Measurements from ENCODE around the gene MAPK9.
"Not testable (repeated sequence)": the region's sequence is repeated elsewhere in the genome, so short reads cannot be mapped to it uniquely, and the experiment has no call there.

Gene MAPK9

DNA sequence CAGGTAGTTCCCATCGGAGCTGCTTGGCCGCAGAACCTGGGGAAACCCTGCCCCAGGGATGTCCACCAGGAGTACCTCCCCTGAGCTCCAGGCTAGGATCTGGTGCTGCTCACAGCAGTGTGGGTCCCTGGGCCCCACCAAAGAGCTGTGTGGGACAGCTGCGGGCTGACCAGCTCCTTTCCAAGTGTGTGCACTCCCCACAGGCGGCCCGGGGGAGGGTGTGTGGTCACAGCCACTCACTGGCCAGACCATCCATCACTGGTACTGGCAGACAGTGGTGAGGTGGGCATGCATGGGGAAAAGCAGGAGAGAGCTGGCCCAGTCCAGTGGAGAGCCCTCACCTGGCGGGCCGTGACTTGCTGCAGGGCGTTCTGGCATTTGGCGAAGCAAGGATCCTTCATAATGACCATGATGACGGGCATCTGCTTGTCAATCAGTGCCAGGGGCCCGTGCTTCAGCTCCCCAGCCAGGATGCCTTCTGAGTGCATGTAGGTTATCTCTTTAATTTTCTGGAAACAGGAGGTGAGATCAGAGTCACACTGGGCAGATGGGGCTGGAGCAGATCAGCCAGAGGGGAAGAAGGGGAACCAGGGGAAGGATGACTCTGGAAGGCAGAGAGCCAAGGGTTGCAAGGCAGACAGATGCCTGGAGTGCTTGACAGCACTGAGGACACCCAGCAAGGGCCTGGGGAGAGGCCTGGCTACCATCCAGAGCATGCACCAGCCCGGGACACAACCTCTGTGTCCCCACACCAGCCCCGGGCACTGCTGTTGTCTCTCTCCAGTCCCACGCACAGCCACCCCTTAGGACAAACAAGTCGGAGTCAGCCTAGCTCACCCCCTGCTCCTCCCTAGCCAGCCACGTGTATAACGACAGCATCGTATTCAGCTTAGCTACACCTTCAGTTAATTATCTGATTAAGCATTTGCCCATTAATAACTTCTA, 12.8 kb upstream of the MAPK9 start:
- Histone ChIP-seq H3K9me3 (ENCODE audit: control insufficient read depth, insufficient read depth, low read depth, low read length) (no peaks in the 10 kb centered on the region), H3K36me3 (ENCODE audit: control insufficient read depth, insufficient read depth, low read length) (peaks cover 84% of the 10 kb centered on the region), H3K4me3 (ENCODE audit: low read depth, low read length) (no peak overlapping the region), H3K27ac (ENCODE audit: low read depth, low read length) (no peak overlapping the region), H3K9ac (ENCODE audit: low read length) (no peak overlapping the region), H3K27me3 (ENCODE audit: control insufficient read depth, insufficient read depth, low read length) (no peaks in the 10 kb centered on the region), H3K4me1 (ENCODE audit: control insufficient read depth, insufficient read depth, low read length) (no peaks in the 10 kb centered on the region)

DNA sequence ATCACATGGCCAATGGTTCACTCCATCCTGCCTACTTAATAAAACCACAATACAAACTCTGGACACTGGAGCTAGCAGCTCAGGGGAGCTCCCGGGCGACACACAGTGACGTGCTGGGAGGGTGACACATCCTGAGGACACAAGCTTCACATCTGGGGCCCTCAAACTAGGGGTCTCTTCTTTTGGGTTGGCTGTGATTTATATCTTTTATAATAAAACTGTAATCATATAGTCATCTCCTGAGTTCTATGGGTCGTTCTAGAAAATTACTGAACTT, 12.1 kb upstream of the MAPK9 start:
- peaks cover 78% of the 10 kb centered on the region for H3K36me3 ChIP-seq (ENCODE audit: control insufficient read depth, insufficient read depth, low read length)
- no peaks in the 10 kb centered on the region for H3K4me1 ChIP-seq (ENCODE audit: control insufficient read depth, insufficient read depth, low read length)
- H3K9ac ChIP-seq (ENCODE audit: low read length): no peak overlapping the region
- H3K4me3 ChIP-seq (ENCODE audit: low read depth, low read length): no peak overlapping the region
- H3K27ac ChIP-seq (ENCODE audit: low read depth, low read length): no peak overlapping the region
- no peaks in the 10 kb centered on the region for H3K9me3 ChIP-seq (ENCODE audit: control insufficient read depth, insufficient read depth, low read depth, low read length)
- no peaks in the 10 kb centered on the region for H3K27me3 ChIP-seq (ENCODE audit: control insufficient read depth, insufficient read depth, low read length)

DNA sequence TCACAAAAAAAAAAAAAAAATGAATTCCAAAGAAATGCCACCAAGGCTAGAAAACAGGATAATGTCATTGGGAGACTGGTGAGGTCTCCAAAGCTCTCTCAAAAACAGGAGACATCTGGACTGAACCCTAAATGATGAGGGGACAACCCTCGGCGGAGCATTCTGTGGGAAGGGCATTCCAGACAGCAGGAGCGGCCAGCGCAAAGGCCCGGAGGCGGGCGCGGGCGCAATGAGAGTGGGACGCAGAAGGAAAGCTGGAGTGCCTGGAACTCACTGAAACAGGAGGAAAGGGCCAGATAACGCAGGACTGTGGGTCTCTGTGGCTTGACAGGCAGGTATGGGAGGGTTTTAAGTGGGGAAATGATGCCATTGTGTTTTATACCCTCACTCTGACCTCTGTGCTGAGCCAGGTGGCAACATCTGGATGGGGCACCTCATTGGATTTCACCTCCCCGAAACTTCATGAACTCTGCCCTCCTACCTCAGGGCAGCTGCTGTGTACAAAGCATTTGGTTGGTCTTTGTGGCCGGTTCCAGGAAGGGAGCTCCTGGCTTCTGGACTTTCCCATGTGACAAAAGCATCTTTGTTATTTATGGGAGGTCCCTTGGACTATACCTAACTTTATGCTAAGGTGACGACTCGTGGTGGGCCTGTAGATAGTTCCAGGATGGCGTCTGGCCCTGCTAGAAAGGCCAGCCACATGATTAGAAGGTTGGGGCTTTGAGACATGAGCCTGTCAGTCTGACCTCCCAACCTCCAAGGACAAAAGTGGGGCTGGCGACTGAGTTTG, 11.5 kb upstream of the MAPK9 start:
- no peak overlapping the region for H3K9ac ChIP-seq (ENCODE audit: low read length)
- no peak overlapping the region for H3K27ac ChIP-seq (ENCODE audit: low read depth, low read length)
- no peaks in the 10 kb centered on the region for H3K9me3 ChIP-seq (ENCODE audit: control insufficient read depth, insufficient read depth, low read depth, low read length)
- H3K27me3 ChIP-seq (ENCODE audit: control insufficient read depth, insufficient read depth, low read length): no peaks in the 10 kb centered on the region
- H3K36me3 ChIP-seq (ENCODE audit: control insufficient read depth, insufficient read depth, low read length): peaks cover 75% of the 10 kb centered on the region
- no peak overlapping the region for H3K4me3 ChIP-seq (ENCODE audit: low read depth, low read length)
- no peaks in the 10 kb centered on the region for H3K4me1 ChIP-seq (ENCODE audit: control insufficient read depth, insufficient read depth, low read length)

DNA sequence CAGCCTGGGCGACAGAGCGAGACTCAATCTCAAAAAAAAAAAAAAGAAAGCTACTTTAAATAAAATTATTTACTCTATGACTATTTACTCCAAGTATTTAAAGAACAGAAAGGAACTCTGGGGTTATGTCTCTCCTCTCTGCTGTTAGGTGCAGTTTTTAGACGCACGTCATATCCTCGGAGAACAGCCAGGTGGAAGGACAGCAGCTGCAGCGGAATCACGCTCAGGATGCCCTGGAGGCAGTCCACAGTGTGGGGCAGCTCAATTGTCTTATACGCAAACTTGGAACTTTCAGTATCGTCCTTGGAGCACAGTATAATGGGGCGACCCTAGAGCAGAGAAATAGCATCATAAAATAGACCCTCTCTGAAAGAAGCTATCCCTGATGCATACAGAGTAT, 10.4 kb upstream of the MAPK9 start:
- Histone ChIP-seq H3K9me3 (ENCODE audit: control insufficient read depth, insufficient read depth, low read depth, low read length) (no peaks in the 10 kb centered on the region), H3K27me3 (ENCODE audit: control insufficient read depth, insufficient read depth, low read length) (no peaks in the 10 kb centered on the region), H3K36me3 (ENCODE audit: control insufficient read depth, insufficient read depth, low read length) (peaks cover 67% of the 10 kb centered on the region), H3K9ac (ENCODE audit: low read length) (no peak overlapping the region), H3K4me3 (ENCODE audit: low read depth, low read length) (no peak overlapping the region), H3K4me1 (ENCODE audit: control insufficient read depth, insufficient read depth, low read length) (no peaks in the 10 kb centered on the region), H3K27ac (ENCODE audit: low read depth, low read length) (no peak overlapping the region)

DNA sequence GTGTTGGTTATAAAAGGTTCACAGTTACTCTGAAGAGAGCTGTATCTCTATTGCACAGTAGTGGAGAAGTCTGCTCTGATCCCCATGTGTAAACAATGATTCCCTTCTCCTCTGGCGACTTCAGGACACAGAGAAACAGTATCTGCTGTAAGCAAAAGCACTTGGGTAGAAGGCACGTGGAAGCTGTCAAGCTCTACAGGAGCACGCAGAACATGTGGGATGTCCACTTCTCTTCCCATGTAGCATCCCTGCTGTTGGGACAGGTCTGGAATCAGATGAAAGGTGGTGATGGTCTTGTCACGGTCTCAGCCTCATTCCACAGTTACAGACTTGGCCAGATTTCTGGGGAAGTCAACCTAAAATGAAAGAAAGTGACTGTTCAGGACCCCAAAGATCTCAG, 9.4 kb upstream of the MAPK9 start:
- no peaks in the 10 kb centered on the region for H3K9me3 ChIP-seq (ENCODE audit: control insufficient read depth, insufficient read depth, low read depth, low read length)
- no peak overlapping the region for H3K9ac ChIP-seq (ENCODE audit: low read length)
- H3K27ac ChIP-seq (ENCODE audit: low read depth, low read length): no peak overlapping the region
- no peak overlapping the region for H3K4me3 ChIP-seq (ENCODE audit: low read depth, low read length)
- H3K36me3 ChIP-seq (ENCODE audit: control insufficient read depth, insufficient read depth, low read length): peaks cover 58% of the 10 kb centered on the region
- H3K27me3 ChIP-seq (ENCODE audit: control insufficient read depth, insufficient read depth, low read length): no peaks in the 10 kb centered on the region
- no peaks in the 10 kb centered on the region for H3K4me1 ChIP-seq (ENCODE audit: control insufficient read depth, insufficient read depth, low read length)

DNA sequence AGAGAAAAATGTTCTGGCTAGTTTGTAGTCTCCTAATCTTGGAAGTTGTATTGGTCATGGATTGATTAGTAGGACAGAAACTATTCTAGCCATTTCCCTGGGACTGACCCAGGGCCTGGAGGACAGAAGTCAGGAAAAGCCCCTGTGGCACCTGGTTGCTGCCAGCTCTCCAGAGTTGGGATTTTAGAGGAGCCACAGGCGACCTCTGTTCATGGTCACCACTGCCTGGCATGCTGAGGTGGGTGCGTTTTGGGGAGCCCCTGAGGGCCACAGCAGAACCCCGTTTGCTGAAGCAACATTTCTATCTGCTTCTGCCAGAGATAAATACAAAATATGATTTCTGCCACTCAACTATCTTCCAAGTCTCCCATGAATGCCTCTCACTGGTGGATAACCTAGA, 7.6 kb upstream of the MAPK9 start:
- no peak overlapping the region for H3K27ac ChIP-seq (ENCODE audit: low read depth, low read length)
- no peak overlapping the region for H3K4me3 ChIP-seq (ENCODE audit: low read depth, low read length)
- H3K4me1 ChIP-seq (ENCODE audit: control insufficient read depth, insufficient read depth, low read length): peaks cover 8% of the 10 kb centered on the region
- H3K9ac ChIP-seq (ENCODE audit: low read length): no peak overlapping the region
- no peaks in the 10 kb centered on the region for H3K9me3 ChIP-seq (ENCODE audit: control insufficient read depth, insufficient read depth, low read depth, low read length)
- no peaks in the 10 kb centered on the region for H3K27me3 ChIP-seq (ENCODE audit: control insufficient read depth, insufficient read depth, low read length)
- peaks cover 46% of the 10 kb centered on the region for H3K36me3 ChIP-seq (ENCODE audit: control insufficient read depth, insufficient read depth, low read length)

DNA sequence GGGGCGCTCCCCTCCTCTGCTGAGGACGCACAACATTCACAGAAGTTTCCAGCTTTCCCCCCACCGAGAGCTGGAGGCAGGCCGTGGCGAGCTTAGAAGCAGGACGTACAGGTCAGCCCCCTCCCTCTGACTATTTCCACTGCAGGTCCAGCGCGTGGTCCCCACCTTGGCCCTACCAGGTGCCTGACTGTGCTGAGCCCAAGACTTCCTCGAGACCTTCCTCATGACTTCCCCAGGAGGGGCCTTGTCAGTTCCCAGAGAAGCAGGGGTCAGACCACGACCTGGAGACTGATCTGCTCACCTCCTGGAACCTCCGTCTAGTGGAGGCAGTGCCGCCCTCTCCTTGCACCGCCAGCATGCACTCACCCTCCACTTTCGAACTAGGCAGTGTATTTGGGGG, 7.1 kb upstream of the MAPK9 start:
- not testable (repeated sequence) for H3K27me3 ChIP-seq (ENCODE audit: control insufficient read depth, insufficient read depth, low read length); H3K9me3 ChIP-seq (ENCODE audit: control insufficient read depth, insufficient read depth, low read depth, low read length); H3K27ac ChIP-seq (ENCODE audit: low read depth, low read length); H3K9ac ChIP-seq (ENCODE audit: low read length); H3K4me3 ChIP-seq (ENCODE audit: low read depth, low read length)
- H3K4me1 ChIP-seq (ENCODE audit: control insufficient read depth, insufficient read depth, low read length): peaks cover 12% of the 10 kb centered on the region
- peaks cover 41% of the 10 kb centered on the region for H3K36me3 ChIP-seq (ENCODE audit: control insufficient read depth, insufficient read depth, low read length)

DNA sequence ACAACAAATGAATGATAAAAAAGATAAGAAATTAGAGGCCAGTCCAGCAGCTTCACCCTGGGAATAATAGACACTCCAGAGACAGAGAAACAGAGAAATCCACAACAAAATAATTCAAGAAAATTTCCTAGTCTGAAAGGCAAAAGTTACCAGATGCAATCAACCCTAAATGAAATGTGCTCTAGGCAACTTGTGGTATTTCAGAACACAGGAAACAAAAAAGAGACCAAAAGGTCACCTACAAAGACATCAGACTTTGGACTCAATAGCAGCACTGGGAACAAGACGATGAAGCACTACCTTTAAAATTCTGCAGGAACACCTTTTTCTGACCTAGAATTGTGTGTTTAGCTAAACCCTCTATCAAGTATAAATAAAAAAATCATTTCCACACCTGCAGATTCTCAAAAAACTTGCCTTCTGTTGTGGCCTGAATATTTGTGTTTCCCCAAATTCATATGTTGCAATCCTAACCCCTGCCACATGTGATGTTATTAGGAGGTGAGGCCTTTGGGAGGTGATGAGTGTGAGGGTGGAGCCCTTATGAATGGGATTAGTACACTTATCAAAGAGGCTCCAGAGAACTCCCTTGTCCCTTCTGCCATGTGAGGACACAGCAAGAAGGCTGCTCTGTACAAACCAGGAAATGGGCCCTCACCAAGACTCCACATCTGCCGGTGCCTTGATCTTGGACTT, 5.9 kb upstream of the MAPK9 start:
- no peak overlapping the region for H3K4me3 ChIP-seq (ENCODE audit: low read depth, low read length)
- no peaks in the 10 kb centered on the region for H3K9me3 ChIP-seq (ENCODE audit: control insufficient read depth, insufficient read depth, low read depth, low read length)
- no peak overlapping the region for H3K27ac ChIP-seq (ENCODE audit: low read depth, low read length)
- peaks cover 30% of the 10 kb centered on the region for H3K36me3 ChIP-seq (ENCODE audit: control insufficient read depth, insufficient read depth, low read length)
- H3K4me1 ChIP-seq (ENCODE audit: control insufficient read depth, insufficient read depth, low read length): peaks cover 16% of the 10 kb centered on the region
- no peak overlapping the region for H3K9ac ChIP-seq (ENCODE audit: low read length)
- no peaks in the 10 kb centered on the region for H3K27me3 ChIP-seq (ENCODE audit: control insufficient read depth, insufficient read depth, low read length)

DNA sequence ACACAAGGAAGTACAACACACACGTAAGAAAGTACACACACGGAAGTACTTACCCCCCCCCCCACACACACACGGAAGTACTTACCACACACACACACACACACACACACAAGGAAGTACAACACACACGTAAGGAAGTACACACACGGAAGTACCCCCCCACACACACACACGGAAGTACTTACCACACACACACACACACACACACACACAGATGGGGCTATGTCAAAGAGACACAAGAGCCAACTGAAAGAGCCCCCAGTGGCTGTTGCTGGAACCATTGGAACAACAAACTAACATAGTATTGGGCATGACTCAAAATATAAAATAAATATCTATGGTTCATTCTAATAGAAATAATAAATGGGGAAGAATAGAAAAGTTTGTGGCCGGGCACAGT, 4.9 kb upstream of the MAPK9 start:
- H3K27ac ChIP-seq (ENCODE audit: low read depth, low read length): no peak overlapping the region
- no peak overlapping the region for H3K9ac ChIP-seq (ENCODE audit: low read length)
- no peaks in the 10 kb centered on the region for H3K9me3 ChIP-seq (ENCODE audit: control insufficient read depth, insufficient read depth, low read depth, low read length)
- H3K27me3 ChIP-seq (ENCODE audit: control insufficient read depth, insufficient read depth, low read length): no peaks in the 10 kb centered on the region
- peaks cover 16% of the 10 kb centered on the region for H3K4me1 ChIP-seq (ENCODE audit: control insufficient read depth, insufficient read depth, low read length)
- H3K36me3 ChIP-seq (ENCODE audit: control insufficient read depth, insufficient read depth, low read length): peaks cover 23% of the 10 kb centered on the region
- H3K4me3 ChIP-seq (ENCODE audit: low read depth, low read length): no peak overlapping the region

DNA sequence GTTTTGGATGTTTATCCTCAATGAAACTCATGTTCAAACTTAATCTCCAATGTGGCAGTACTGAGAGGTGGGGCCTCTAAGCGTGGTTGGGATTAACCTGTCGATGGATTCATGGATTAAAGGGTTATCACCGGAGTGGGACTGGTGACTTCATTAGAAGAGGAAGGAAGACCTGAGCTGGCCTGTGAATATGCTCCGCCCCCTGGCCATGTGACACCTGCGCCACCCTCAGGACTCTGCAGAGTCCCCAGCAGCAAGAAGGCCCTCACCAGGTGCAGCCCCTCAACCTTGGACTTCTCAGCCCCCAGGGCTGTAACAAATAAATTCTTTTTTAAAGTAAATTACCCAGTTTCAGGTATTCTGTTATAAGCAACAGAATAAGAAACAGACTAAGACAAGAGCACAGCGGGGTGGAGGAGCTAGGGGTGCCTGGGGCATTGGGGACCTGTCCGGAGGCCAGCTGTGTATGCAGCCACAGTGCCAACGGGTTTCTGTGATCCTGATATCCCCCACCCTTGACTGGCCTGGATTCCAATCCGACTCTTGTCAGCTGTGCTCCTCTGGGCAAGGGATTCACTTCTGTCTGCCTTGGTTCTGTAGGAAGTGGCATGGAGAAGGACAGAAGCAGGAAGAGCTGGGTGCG, 3.2 kb upstream of the MAPK9 start:
- H3K4me1 ChIP-seq (ENCODE audit: control insufficient read depth, insufficient read depth, low read length): peaks cover 22% of the 10 kb centered on the region
- peaks cover 6% of the 10 kb centered on the region; the same call in 1 of the 2 replicates for H3K36me3 ChIP-seq (ENCODE audit: control insufficient read depth, insufficient read depth, low read length)
- no peak overlapping the region for H3K9ac ChIP-seq (ENCODE audit: low read length)
- no peak overlapping the region for H3K4me3 ChIP-seq (ENCODE audit: low read depth, low read length)
- no peaks in the 10 kb centered on the region for H3K27me3 ChIP-seq (ENCODE audit: control insufficient read depth, insufficient read depth, low read length)
- H3K9me3 ChIP-seq (ENCODE audit: control insufficient read depth, insufficient read depth, low read depth, low read length): no peaks in the 10 kb centered on the region
- no peak overlapping the region for H3K27ac ChIP-seq (ENCODE audit: low read depth, low read length)
